Measurements from ENCODE around the gene SNTG2.
"Not testable (repeated sequence)": the region's sequence is repeated elsewhere in the genome, so short reads cannot be mapped to it uniquely, and the experiment has no call there.

The SNTG2 gene

DNA sequence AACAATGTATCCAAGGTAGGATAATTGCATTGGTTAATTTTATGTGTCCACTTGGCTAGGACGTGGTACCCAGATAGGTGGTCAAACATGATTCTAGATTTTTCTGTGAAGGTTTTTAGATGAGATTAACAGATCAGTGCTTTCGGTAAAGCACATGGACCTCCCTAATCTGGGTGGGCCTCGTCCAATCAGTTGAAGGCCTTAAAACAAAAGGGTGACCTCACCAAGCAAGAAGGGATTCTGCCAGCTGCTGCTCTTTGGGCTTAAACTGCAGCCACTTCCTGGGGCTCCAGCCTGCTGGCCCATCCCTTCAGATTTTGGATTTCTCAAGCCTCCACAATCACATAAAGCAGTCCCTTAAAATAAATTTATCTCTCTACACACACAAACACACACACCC is 236.5 kb downstream of the SNTG2 start:
- DNase-seq (ENCODE audit: low read depth in 2 of 2), result no peak

- no peak for DNase-seq (ENCODE audit: low read depth in 2 of 2)
Observed at GRCh38 chr2:1192121-1192520, 241.5 kb downstream of the SNTG2 start.

- DNase-seq (ENCODE audit: low read depth in 2 of 2), result no peak
Observed at GRCh38 chr2:1193801-1194200, 243.2 kb downstream of the SNTG2 start.

- no peak for DNase-seq (ENCODE audit: low read depth in 2 of 2)
Observed at GRCh38 chr2:1203772-1204171, 253.1 kb downstream of the SNTG2 start.

GRCh38 chr2:1205853-1206252 is 255.2 kb downstream of the SNTG2 start:
- DNase-seq (ENCODE audit: low read depth in 2 of 2), result no peak

GRCh38 chr2:1207962-1208510 is 257.4 kb downstream of the SNTG2 start:
- DNase-seq (ENCODE audit: low read depth in 2 of 2), result no peak

- no peak for DNase-seq (ENCODE audit: low read depth in 2 of 2)
Observed at GRCh38 chr2:1208522-1208921, 257.9 kb downstream of the SNTG2 start.

DNA sequence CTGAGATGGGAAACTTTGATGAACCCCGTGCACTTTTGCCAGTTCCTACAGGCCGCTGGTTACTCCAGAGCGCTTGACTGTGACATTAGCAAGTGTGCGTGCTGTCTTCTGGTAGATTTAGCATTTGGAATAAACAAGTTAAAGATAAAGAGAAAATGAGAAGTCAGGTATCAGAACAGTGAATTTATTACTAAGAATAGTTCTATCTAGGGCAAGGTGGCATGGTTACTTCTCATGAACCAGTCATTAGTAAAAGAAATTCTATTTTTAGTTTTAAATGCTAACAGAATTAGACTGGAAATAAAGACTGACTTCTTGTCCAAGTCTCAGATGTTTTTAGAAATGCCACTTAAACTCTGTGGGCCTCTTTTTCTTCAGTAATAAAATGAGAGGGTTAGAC is 258.6 kb downstream of the SNTG2 start:
- no peak for DNase-seq (ENCODE audit: low read depth in 2 of 2)

- DNase-seq (ENCODE audit: low read depth in 2 of 2), result no peak
Observed at GRCh38 chr2:1209761-1210160, 259.1 kb downstream of the SNTG2 start.

DNA sequence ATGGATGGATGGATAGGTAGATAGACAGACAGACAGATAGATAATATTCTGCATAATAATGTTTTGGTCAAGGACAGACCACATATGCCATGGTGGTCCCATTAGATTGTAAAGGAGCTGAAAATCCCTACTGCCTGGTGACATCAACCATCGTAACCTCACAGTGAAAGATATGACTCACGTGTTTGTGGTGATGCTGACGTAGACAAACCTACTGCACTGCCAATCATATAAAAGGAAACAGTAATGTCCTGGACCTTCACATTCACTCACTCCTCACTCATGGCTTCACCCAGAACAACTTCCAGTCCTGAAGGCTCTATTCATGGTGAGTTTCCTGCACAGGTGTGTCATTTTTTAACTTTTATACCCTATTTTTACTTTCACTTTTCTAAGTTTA is 259.7 kb downstream of the SNTG2 start:
- DNase-seq (ENCODE audit: low read depth in 2 of 2), result no peak

DNA sequence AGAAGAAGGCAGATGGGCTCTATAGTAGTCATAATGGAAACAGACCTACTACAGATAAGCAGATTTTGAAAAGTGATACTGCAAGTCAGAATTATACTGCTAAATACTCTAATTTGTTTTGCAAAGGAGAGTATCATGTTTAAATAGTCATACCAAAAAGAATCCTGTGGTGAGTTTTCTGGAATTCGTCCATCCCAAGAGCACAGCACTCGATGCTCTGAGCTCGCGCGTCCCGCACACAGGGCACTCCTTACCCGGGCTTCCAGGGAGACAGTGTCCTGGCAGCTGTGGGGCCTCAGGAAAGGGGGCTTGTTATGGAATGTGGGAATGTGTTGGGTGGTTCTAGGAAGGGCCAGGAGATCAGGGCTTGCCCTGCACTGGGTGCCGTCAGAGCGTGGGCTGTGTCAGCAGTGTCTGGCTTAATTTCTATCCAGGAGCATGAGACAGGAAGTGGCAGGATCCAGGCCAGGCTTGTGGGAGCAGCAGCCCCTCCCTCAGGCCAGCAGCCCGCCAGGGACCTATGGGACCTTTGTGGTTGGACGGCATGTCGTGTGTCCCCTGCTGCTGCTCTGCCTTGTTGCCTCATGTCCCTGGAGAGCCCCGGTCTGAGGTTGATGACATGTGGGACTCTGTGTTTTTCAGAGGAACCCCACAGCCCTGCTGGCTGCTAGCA is 269.4 kb downstream of the SNTG2 start:
- no peak for DNase-seq (ENCODE audit: low read depth in 2 of 2)

- no peak for DNase-seq (ENCODE audit: low read depth in 2 of 2)
Observed at GRCh38 chr2:1222056-1222455, 271.4 kb downstream of the SNTG2 start.

GRCh38 chr2:1223791-1224190 is 273.1 kb downstream of the SNTG2 start:
- DNase-seq (ENCODE audit: low read depth in 2 of 2), result no peak

DNA sequence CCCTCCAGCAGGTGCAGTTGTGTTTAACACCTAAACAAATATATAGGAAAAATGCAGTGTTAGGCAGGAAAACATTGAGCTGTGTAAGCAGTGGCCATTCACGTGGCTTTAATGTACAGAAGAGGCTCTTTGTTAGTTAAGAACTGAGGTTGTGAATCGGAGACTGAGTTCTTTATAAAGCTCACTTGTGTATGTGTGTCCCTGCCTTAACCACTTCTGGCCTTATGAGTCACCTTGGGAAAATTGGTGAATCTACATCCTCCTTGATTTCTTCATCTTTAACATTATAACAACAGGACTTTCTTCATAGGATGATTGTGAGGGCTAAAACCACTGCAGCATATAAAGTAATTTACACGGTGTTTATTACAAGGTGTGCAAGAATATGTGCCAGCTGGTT is 274.3 kb downstream of the SNTG2 start:
- DNase-seq (ENCODE audit: low read depth in 2 of 2), result no peak

DNA sequence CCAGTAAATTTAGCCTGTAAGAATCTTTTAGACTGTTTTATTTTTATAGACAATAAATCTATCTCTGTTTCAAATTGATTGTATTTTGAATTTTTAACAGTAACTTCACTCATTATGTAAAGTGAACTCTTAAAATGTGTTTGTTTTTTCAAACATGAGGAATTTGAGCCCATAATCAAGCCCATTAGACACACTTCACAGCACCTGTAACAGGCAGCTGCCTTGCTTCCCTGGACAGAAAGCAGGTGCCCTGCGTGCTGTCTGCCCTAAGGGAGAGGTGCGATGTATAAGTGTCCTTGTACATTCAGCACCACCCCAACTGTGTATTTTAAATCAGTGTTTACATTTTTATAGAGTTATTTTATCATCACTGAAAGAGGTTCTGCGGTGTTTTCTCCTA is 276.1 kb downstream of the SNTG2 start:
- no peak for DNase-seq (ENCODE audit: low read depth in 2 of 2)

- DNase-seq (ENCODE audit: low read depth in 2 of 2), result no peak
Observed at GRCh38 chr2:1227274-1227900, 276.7 kb downstream of the SNTG2 start.

DNA sequence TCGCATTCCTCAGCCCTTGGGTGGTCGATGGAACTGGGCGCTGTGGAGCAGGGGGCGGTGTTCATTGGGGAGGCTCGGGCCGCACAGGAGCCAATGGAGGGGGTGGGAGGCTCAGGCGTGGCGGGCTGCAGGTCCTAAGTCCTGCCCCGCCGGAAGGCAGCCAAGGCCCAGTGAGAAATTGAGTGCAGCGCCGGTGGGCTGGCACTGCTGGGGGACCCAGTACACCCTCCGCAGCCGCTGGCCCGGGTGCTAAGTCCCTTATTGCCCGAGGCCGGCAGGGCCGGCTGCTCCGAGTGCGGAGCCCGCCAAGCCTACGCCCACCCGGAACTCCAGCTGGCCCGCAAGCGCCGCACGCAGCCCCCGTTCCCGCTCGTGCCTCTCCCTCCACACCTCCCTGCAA is 278.9 kb downstream of the SNTG2 start:
- not testable (repeated sequence) for DNase-seq (ENCODE audit: low read depth in 2 of 2)

DNA sequence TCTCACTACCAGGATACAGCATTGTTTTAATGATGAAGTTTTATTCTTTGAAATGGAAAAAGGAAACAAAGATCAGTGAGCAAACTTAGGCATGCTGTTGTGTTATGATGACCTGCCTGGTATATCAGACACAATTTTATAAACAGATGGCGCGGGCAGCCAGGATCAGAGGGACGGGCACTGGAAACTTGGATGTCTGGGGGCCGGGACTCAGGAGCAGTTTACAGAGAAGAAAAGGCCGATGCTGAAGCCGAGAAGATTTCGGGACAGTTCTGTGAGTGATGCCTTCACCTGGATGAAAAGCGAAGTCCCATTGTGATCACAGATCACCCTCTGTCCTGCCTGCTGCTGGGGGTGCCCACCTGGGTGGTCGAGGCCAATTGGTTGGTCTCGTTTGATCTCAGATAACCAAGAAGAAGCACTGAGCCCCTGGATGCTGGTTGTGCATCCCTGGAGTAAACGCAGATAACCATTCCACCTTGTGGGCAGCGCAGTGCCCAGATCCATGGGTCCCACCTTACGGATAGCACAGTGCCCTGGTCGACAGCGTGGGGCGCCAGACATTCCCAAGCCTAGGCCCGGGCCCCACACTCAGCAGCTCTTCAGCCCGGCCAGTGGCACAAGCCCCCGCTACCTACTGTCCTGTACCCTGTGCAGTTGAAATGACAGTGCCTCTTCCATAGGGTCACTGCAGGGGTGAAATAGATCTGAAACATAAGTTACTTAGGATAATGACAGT is 279.7 kb downstream of the SNTG2 start:
- no peak for DNase-seq (ENCODE audit: low read depth in 2 of 2)

GRCh38 chr2:1231466-1232063 is 280.9 kb downstream of the SNTG2 start:
- DNase-seq (ENCODE audit: low read depth in 2 of 2), result no peak

GRCh38 chr2:1233281-1233680 is 282.6 kb downstream of the SNTG2 start:
- DNase-seq (ENCODE audit: low read depth in 2 of 2), result no peak

DNA sequence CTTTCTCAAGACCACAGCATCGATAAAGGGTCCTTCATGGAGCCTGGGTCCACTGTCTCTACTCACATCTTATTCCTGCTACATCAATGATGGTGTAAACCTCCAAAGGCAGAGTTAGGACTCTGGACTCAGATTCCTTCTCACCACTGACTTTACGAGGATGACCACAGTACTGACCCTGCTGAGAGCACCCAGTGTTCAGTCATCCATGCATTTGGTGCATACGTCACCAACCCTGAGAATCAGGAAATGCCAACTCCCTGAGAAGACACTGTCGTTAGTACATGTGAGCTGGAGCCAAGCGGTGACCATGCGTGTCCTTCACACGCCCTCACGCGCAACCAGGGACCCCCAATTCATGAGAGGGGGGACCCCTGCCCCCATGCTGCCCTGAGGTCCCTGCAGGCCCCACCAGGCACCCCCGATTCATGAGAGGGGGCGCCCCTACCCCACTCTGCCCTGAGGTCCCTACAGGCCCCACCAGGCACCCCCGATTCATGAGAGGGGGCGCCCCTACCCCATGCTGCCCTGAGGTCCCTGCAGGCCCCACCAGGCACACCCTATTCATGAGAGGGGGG is 284.2 kb downstream of the SNTG2 start:
- no peak for DNase-seq (ENCODE audit: low read depth in 2 of 2)

GRCh38 chr2:1235806-1236205 is 285.2 kb downstream of the SNTG2 start:
- DNase-seq (ENCODE audit: low read depth in 2 of 2), result no peak

All from stimulated activated CD8-positive, alpha-beta memory T cell treated with anti-CD3 and anti-CD28 coated beads, Interleukin-15, amount 100 ng/mL, for 48 hours (primary cell).